Measurements from ENCODE around the gene TNKS1BP1.

TNKS1BP1 gene

DNA sequence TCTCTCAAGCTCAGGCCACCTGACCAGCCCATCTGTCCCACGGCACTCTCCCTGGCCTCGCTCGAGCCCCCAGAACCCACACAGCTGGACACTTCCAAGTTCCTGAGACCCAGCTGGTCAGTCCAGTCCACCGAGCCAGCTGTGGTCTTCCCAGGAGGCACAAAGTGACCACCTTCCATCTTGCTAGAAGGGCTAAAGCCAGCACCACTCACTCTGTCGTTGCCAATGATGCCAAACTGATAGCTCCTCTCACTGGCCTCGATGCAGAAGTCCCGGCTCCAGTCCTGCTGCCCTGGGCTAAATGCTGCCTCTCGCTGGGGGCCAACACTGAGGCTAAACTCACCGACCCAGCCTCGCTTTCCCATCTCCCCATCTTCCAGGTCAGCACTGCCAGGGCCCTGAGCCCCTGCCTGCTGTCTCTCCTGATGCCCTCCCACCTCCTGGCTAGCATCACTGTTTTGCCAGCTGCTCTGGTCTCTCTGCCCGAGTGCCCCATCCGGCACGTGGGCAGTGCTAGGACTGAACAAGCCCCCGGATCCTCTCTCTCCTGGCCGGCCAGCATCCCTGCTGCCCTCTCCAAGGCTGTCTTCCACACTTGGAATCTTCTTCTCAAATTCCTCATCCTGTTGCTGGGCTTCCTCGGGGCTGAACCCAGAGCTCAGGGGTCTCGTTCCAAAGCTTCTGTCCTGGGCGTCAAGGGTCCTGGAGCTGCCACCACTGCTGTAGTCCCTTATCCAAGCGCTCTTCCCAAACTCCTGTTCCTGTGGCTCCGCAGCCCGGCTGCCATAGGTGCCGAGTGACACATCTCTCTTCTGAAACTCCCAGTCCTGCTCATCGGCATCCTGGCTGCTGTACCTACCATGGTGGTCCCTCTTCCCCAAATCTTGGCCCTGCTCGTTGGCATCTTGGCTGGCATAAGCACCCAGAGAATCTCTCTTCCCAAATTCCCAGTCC lies 15.4 kb downstream of the TNKS1BP1 start:
- ChIA-PET POLR2A (no interaction called here), CTCF (interaction anchor here (0.6 kb wide), 1 partner anchor 304 kb away, joined by 3 read pairs; no protein-coding TSS in a partner anchor)
- DNase-seq (ENCODE audit: extremely low spot score), result no peak
- no peak for TF ChIP-seq BHLHE40 (IDR thresholded peaks at IDR 0.05; ENCODE audit: borderline replicate concordance)
- no peak for TF ChIP-seq SUZ12 (IDR thresholded peaks at IDR 0.05)
- TF ChIP-seq CTBP1 (IDR thresholded peaks at IDR 0.05; ENCODE audit: borderline replicate concordance), result no peak
- no peak for TF ChIP-seq ARNT (IDR thresholded peaks at IDR 0.05)
- no peak for TF ChIP-seq SP1 (IDR thresholded peaks at IDR 0.05)
- no peak for TF ChIP-seq TARDBP (IDR thresholded peaks at IDR 0.05)
- TF ChIP-seq, protein P1, sequence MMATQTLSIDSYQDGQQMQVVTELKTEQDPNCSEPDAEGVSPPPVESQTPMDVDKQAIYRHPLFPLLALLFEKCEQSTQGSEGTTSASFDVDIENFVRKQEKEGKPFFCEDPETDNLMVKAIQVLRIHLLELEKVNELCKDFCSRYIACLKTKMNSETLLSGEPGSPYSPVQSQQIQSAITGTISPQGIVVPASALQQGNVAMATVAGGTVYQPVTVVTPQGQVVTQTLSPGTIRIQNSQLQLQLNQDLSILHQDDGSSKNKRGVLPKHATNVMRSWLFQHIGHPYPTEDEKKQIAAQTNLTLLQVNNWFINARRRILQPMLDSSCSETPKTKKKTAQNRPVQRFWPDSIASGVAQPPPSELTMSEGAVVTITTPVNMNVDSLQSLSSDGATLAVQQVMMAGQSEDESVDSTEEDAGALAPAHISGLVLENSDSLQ (IDR thresholded peaks at IDR 0.05), result no peak
- no peak for TF ChIP-seq FOXK2 (IDR thresholded peaks at IDR 0.05)
- TF ChIP-seq HDGF (IDR thresholded peaks at IDR 0.05; ENCODE audit: borderline replicate concordance), result no peak
- TF ChIP-seq ELF4 (IDR thresholded peaks at IDR 0.05), result no peak
- TF ChIP-seq ZNF384 (IDR thresholded peaks at IDR 0.05), result no peak
- no peak for TF ChIP-seq FOXM1 (IDR thresholded peaks at IDR 0.05; ENCODE audit: borderline replicate concordance)
- no peak for TF ChIP-seq L3MBTL2 (conservative IDR thresholded peaks at IDR 0.05)
- no peak for TF ChIP-seq FOXA1 (IDR thresholded peaks at IDR 0.05)
- TF ChIP-seq LEF1 (IDR thresholded peaks at IDR 0.05; ENCODE audit: borderline replicate concordance), result no peak
- TF ChIP-seq NFRKB (IDR thresholded peaks at IDR 0.05), result no peak

- ChIA-PET CTCF (no interaction called here), POLR2A (no interaction called here)
- no peak for DNase-seq (ENCODE audit: extremely low spot score)
Observed at GRCh38 chr11:57308426-57309060, 16.2 kb downstream of the TNKS1BP1 start.

DNA sequence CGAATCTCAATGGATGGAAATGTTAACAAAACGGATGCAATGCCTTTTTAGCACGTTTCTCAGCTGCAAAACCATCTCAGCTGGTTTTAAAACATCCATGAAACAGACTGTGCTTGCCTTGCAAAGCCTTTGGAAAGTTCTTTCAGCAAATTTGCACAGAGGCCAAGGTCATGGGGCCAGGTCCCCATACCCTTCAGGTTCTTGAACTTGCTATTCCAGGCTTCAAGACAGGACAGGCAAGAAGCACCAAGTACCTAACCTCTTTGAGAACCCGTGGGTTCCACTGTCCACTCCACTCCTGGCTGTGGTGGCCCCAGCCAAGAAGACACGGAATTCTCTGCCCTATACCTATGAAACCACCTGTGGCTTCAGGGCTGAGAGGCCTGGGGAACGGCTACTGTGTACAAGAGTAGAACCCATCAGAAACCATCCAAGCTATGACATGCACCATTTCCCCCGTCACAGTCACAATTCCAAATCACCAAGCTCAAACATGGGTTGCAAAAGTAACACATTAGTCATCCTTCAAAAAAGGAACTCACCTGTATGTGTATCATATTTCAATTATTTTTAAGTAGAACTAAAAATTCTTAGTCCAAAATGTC lies 17.0 kb downstream of the TNKS1BP1 start:
- ChIA-PET CTCF (no interaction called here), POLR2A (no interaction called here)
- TF ChIP-seq FOXA1 (IDR thresholded peaks at IDR 0.05) (no peak), HDGF (IDR thresholded peaks at IDR 0.05; ENCODE audit: borderline replicate concordance) (no peak), BHLHE40 (IDR thresholded peaks at IDR 0.05; ENCODE audit: borderline replicate concordance) (no peak), FOXM1 (IDR thresholded peaks at IDR 0.05; ENCODE audit: borderline replicate concordance) (no peak), SP1 (IDR thresholded peaks at IDR 0.05) (no peak), SUZ12 (IDR thresholded peaks at IDR 0.05) (no peak), ELF4 (IDR thresholded peaks at IDR 0.05) (no peak), FOXK2 (IDR thresholded peaks at IDR 0.05) (no peak), ZNF384 (IDR thresholded peaks at IDR 0.05) (no peak), CTBP1 (IDR thresholded peaks at IDR 0.05; ENCODE audit: borderline replicate concordance) (no peak), ARNT (IDR thresholded peaks at IDR 0.05) (no peak), LEF1 (IDR thresholded peaks at IDR 0.05; ENCODE audit: borderline replicate concordance) (no peak), L3MBTL2 (conservative IDR thresholded peaks at IDR 0.05) (no peak), TARDBP (IDR thresholded peaks at IDR 0.05) (no peak), NFRKB (IDR thresholded peaks at IDR 0.05) (no peak)
- TF ChIP-seq, protein P1 (IDR thresholded peaks at IDR 0.05), result no peak
- no peak for DNase-seq (ENCODE audit: extremely low spot score)

More at GRCh38 chr11:57308426-57309060, 16.2 kb downstream of the TNKS1BP1 start:
- TF ChIP-seq FOXK2 (IDR thresholded peaks at IDR 0.05), result no peak
- TF ChIP-seq FOXM1 (IDR thresholded peaks at IDR 0.05; ENCODE audit: borderline replicate concordance), result no peak
- no peak for TF ChIP-seq HDGF (IDR thresholded peaks at IDR 0.05; ENCODE audit: borderline replicate concordance)
- no peak for TF ChIP-seq SP1 (IDR thresholded peaks at IDR 0.05)
- no peak for TF ChIP-seq CTBP1 (IDR thresholded peaks at IDR 0.05; ENCODE audit: borderline replicate concordance)
- TF ChIP-seq TARDBP (IDR thresholded peaks at IDR 0.05), result no peak
- no peak for TF ChIP-seq ELF4 (IDR thresholded peaks at IDR 0.05)
- TF ChIP-seq ZNF384 (IDR thresholded peaks at IDR 0.05), result no peak
- no peak for TF ChIP-seq LEF1 (IDR thresholded peaks at IDR 0.05; ENCODE audit: borderline replicate concordance)
- TF ChIP-seq L3MBTL2 (conservative IDR thresholded peaks at IDR 0.05), result no peak
- no peak for TF ChIP-seq ARNT (IDR thresholded peaks at IDR 0.05)
- no peak for TF ChIP-seq FOXA1 (IDR thresholded peaks at IDR 0.05)
- TF ChIP-seq SUZ12 (IDR thresholded peaks at IDR 0.05), result no peak
- TF ChIP-seq, protein P1 (IDR thresholded peaks at IDR 0.05), result no peak
- TF ChIP-seq BHLHE40 (IDR thresholded peaks at IDR 0.05; ENCODE audit: borderline replicate concordance), result no peak
- TF ChIP-seq NFRKB (IDR thresholded peaks at IDR 0.05), result no peak

DNA sequence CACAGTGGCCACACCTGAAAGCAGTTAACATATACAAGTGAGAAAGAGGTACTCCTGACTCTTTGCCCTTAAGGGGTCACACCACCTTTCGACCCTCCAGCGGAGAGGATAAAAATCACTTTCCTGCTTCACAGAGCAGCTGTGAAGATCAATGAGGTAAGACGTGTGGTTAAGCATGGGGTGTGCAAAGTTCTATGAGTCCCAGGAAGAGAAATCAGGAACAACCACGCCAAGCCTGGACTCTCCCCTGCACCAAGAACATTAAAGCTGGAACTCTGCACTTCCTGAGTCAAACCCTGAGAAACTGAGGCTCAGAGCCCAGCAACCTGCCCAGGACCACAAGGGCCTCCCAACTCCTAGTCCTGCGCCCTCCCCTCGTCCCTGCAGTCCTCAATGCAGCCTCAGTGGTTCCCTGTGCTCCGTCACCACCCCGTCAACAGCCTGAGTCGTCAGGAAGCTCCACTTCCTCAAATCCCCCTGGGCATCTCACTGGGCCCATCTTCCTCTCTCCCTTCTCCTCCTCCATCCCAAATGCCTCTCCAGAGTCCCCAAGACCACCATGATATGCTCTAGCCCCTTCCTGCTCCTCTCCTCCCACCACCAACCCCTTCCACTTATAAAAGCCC lies 17.7 kb downstream of the TNKS1BP1 start:
- no peak for TF ChIP-seq TARDBP (IDR thresholded peaks at IDR 0.05)
- TF ChIP-seq SUZ12 (IDR thresholded peaks at IDR 0.05), result no peak
- TF ChIP-seq NFRKB (IDR thresholded peaks at IDR 0.05), result no peak
- no peak for TF ChIP-seq ELF4 (IDR thresholded peaks at IDR 0.05)
- no peak for TF ChIP-seq ZNF384 (IDR thresholded peaks at IDR 0.05)
- TF ChIP-seq, protein P1 (IDR thresholded peaks at IDR 0.05), result no peak
- CTCF ChIA-PET, result no interaction called here
- POLR2A ChIA-PET, result no interaction called here
- DNase-seq (ENCODE audit: extremely low spot score), result no peak
